NCI-H82 (cell line): ENCODE results near the gene KIF3A.
"Not testable (repeated sequence)": the region's sequence is repeated elsewhere in the genome, so short reads cannot be mapped to it uniquely, and the experiment has no call there.

Experiments used
- DNase-seq: peaks from one replicate; lab custom pipeline; 2025; lab: John Stamatoyannopoulos, UW

The KIF3A gene

GRCh38 chr5:132718544-132719312 is 18.6 kb downstream of the KIF3A start:
- DNase-seq, result no peak

DNA sequence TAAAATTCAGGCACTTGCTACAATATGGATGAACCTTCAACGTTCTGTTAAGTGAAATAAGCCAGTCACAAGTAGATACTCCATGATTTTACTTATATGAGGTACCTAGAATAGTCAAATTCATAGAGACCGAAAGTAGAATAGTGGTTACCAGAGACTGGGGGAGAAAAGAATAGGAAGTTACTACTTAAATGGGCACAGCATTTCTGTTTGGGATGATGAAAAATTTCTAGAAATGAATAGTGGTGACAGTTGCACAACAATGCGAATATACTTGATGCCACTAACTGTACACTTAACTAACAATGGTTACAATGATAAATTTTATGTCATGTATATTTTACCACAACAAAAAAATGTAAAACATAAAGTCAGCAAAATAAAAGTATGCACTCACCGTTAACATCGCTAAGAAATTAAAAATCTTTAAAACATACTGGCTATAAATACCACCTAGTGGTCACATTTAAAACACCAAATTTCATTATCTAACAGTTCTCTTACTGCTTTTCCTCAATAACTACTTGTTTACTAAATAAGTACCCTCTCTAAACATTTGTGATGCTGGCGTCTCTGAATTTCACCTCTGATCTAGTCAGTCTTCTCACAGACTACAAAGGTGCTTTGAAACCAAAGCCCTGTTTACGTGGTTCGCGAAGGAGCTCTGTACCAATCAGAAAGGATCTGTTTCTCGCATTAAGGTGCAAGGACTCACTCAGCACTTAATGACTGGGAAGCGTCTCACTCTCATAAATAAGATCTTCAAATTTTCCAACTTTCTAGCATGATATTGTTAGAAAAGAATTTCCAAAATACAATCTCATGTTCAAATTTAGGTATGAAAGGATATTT is 22.7 kb downstream of the KIF3A start:
- no peak for DNase-seq

GRCh38 chr5:132708645-132709044 is 28.7 kb downstream of the KIF3A start:
- DNase-seq, result no peak

DNA sequence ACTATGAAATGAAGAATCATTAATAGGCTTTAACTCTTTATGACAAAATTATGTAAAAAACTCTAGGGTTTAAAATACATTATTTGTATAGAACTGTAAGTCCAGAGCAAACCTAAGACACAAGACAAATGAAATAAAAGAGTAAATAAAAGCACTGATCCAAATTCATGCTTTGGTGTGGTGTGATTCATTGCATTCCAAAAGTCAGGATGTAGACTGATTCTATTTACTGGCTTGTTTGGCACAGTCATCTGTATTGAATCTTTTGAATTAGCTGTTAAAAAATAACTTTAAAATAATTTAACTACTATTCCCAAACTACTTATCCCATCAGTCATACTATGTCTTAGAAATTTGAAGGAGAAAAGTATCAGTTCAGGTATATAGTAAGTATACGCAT is 32.5 kb downstream of the KIF3A start:
- DNase-seq, result no peak

DNA sequence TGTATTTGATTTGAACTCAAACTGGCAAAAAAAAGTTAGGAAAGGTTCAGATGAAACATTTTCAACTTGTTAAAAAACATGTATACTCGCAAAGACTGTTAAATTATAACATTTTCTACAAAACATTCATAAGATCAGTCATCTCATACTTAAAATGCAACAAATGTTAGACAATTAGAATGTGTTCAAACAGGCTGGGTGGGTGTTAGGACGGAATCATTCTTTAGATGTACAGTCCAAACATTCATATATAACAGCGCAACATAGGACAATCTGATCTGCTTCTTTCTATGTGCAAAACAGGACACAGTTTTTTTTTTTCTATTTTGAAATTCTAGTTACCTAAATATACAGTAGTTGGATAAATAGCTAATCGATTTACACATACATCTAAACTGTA is 41.4 kb downstream of the KIF3A start:
- DNase-seq, result no peak

DNA sequence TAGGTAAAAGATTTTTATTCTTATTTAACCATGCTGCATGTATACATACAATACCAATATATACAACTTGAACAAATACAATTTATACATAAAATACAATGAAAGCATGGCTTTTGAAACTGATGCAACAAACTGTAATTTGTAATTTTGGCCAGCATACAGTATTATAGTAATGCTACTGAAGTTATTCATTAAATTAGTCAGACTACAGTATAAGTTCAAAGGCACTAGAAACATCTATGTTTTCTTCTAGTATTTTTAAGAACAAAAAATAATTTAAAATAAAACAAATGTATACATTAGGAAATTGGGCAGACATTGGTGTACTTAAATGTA is 44.7 kb downstream of the KIF3A start:
- no peak for DNase-seq

DNA sequence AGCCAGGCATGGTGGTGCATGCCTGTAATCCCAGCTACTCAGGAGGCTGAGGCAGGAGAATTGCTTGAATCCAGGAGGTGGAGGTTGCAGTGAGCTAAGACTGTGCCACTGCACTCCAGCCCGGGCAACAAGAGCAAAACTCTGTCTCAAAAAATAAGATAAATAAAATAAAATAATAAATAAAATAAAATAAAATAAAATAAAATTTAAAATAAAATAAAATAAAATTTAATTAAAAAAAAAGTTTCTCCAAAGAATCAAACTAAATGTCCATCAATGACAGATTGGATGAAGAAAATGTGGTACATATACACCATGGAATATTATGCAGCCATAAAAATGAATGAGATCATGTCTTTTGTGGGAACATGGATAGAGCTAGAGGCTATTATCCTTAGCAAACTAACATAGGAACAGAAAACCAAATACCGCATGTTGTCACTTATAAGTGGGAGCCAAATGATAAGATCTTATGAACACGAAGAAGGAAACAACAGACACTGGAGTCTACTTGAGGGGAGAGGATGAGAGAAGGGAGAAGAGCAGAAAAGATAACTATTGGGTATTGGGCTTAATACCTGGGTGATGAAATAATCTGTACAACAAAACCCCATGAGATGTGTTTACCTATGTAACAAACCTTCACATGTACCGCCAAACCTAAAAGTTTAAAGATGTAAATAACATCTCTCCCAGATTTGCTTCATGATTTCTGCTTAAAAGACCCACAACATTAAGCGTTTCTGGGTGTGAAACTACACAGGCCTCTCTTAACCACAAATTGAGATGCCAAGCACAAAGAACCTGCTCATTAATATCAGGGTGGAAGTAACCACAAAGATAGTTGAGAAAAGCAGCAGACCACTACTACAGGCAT is 45.4 kb downstream of the KIF3A start:
- not testable (repeated sequence) for DNase-seq

- no peak for DNase-seq
Observed at GRCh38 chr5:132690156-132690555, 47.2 kb downstream of the KIF3A start.

GRCh38 chr5:132689513-132689912 is 47.8 kb downstream of the KIF3A start:
- DNase-seq, result no peak

- DNase-seq, result no peak
Observed at GRCh38 chr5:132688536-132689339, 48.6 kb downstream of the KIF3A start.

DNA sequence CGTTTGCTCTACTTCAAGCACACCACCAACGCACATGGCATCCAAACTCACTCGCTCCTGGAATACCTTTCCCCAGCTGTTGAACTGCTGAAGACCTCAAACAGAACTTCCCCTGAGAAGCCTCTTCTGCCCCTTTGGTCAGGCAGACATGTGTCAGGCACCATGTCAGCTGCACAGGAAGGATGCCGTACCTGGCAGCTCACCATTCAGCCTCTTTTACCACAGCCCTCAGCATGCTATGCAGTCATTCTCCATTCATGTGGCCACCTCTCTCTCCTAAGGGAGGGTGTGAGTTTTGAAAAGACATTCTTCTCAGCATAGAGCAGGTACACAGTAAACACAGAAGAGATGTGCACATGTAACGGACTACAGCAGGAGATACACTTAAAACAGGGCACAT is 49.4 kb downstream of the KIF3A start:
- DNase-seq, result no peak

- DNase-seq, result no peak
Observed at GRCh38 chr5:132686193-132686592, 51.2 kb downstream of the KIF3A start.

DNA sequence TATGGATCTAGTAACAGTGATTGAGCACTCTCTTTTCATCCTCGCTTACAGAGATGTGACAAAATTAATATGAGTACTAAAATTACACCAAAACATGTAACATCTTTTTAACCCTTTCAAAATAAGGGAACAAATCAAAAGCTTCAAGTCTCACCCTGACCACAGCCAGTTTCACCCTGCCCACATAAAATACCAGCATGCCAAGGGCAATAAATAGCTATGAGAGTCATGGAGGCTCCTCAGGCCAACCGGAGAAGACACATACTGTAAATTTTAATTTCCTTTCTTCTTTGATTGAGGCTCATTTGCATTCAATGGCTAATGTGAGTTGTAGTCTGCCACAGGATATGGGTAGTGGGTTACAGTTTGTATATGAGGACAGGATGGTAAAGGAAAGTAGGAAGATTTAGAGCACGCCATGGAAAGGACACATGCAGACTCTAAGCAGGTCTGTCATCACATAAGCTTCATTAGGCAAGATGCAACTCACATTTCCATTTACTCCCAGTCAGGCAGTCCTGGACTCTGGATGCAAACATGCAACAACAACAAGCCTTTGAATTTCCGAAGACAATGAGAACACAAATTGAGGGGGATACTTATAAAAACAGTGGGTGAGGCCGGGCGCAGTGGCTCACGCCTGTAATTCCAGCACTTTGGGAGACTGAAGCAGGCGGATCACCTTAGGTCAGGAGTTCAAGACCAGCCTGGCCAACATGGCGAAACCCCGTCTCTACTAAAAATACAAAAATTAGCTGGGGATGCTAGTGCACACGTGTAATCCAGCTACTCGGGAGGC is 52.2 kb downstream of the KIF3A start:
- DNase-seq, result no peak

DNA sequence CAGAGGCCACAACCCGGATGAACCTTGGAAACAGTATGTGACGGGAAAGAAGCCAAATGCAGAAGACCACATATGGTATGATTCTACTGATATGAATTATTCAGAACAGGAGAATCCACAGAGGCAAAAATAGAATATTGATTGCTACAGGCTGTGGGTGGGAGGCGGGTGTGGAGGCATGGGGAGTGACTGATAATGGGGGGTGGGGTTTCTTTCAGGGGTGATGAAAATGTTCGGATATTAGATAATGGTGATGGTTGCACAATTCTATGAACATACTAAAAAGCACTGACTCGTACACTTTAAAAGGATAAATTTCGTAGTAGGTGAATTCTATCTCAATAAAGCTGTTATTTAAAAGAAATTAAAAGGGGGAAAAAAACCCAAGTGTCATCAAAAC is 52.9 kb downstream of the KIF3A start:
- no peak for DNase-seq

DNA sequence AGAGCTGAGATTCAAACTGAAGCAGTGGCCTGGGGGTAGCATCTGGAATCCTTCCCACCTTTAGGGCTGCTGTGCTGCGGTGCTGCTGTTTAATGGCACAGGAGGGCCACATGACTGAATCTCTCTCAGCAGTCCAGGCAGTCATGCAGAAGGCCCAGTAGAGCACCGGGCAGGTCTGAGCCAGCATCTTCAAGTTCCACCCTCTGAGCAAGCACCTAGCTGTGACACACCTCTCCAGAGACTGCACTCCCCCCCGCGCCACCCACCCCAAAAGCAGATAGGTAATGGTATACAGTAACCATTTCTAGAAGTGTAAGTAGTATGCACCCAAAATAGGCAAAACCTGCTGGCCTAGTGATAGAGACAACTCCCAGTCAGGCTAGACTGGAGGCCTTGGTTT is 55.4 kb downstream of the KIF3A start:
- DNase-seq, result no peak

DNA sequence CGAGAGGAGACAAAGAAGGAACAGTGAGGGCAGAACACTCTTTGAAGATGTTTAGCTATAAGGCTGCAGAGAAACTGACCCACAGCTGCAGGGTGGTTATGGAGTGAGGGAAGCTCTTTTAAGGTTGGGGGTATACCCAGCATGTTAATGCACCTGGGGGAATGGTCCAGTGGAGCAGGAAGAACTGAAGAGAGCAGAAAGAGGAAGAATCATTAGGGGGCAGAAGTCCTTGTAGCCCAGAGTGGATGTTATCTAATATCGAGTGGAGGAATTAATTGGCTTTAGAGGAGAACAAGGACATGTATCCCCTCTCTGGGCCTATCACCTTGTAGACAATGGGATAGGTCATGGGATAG is 55.9 kb downstream of the KIF3A start:
- no peak for DNase-seq

DNA sequence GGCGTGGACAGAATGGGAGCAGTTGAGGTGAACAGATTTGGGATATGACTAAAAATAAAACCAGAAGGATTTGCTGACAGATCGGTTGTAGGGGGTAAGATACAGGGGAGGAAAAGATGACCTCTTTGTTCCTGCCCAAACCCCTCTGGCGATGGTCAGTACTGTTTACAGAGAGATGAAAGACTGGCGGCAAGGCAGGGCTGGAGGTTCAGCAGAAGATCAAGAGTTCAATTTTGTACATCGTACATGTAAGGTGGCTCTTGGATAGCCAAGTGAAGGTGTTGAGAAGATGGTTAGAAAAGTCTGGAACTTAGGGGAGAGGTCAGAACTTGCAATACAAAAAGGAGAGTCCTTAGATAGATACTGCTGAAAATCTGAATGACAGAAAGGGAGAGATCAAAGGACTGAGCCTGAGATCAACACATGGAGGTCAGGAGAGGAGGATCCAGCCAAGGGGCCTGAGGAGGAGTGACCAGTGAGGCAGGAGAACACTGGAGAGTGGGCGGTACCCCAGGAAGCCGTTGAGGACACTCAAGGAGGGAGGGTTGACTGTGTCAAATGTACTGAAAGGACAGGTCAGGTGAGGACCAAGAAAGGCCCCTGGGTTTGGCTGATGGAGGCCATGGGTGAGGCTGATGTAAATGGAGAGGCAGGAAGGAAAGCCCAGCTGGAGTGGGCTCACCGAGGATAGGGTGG is 56.4 kb downstream of the KIF3A start:
- DNase-seq, result no peak

- no peak for DNase-seq
Observed at GRCh38 chr5:132679717-132680380, 57.5 kb downstream of the KIF3A start.

DNA sequence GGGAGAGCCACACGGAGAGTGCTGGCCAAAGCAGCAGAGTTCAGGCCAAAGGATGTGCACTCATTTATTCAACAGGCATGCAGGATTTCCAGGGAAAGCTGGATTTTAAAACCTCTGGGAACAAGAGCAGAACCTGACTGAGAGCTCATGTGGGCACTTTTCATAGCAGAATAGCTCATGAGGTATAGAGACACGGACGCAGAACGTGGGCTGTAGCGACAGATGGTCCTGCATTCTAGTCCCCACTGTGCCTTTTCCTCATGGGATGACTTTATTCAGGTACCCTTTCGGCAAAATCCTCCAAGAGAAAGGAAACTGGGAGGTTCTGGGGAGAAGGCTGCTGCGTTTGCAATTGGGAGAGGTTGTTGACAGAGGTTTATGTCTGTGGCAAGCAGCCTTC is 58.2 kb downstream of the KIF3A start:
- no peak for DNase-seq

GRCh38 chr5:132678735-132679134 is 58.6 kb downstream of the KIF3A start:
- DNase-seq, result no peak
